Measurements from ENCODE around the gene C3. TPM values are rescaled to one million over a fixed set of nuclear protein-coding genes. Genes with fewer than 3 reads are reported as not detected.

C3 gene
- total RNA-seq, 1 donor from 2014 or later: 2,273 TPM

- DNase-seq (ENCODE audit: low read depth): no peak
Observed at GRCh38 chr19:6730941-6731670, 10.7 kb upstream of the C3 start.

- no peak for DNase-seq (ENCODE audit: low read depth)
Observed at GRCh38 chr19:6730153-6730804, 9.8 kb upstream of the C3 start.

- DNase-seq (ENCODE audit: low read depth): no peak
Observed at GRCh38 chr19:6729573-6730152, 9.2 kb upstream of the C3 start.

- no peak for DNase-seq (ENCODE audit: low read depth)
Observed at GRCh38 chr19:6728346-6728745, 7.9 kb upstream of the C3 start.

GRCh38 chr19:6725513-6726231 lies 5.2 kb upstream of the C3 start:
- DNase-seq (ENCODE audit: low read depth): peak; percentile 85

- DNase-seq (ENCODE audit: low read depth): no peak
Observed at GRCh38 chr19:6724631-6725492, 4.4 kb upstream of the C3 start.

GRCh38 chr19:6723738-6724137 lies 3.3 kb upstream of the C3 start:
- DNase-seq (ENCODE audit: low read depth): peak; percentile 49

- DNase-seq (ENCODE audit: low read depth): peak; percentile 85
Observed at GRCh38 chr19:6723108-6723618, 2.7 kb upstream of the C3 start.

GRCh38 chr19:6721773-6722172 lies 1.3 kb upstream of the C3 start:
- peak; percentile 71 for DNase-seq (ENCODE audit: low read depth)

GRCh38 chr19:6721138-6721474 lies 656 bp upstream of the C3 start:
- no peak for DNase-seq (ENCODE audit: low read depth)

- no peak for DNase-seq (ENCODE audit: low read depth)
Observed at GRCh38 chr19:6719992-6720368, 470 bp downstream of the C3 start.

GRCh38 chr19:6719540-6719861 lies 949 bp downstream of the C3 start:
- no peak for DNase-seq (ENCODE audit: low read depth)

- DNase-seq (ENCODE audit: low read depth): peak; percentile 21
Observed at GRCh38 chr19:6718741-6719539, 1.5 kb downstream of the C3 start.

- DNase-seq (ENCODE audit: low read depth): no peak
Observed at GRCh38 chr19:6718111-6718740, 2.2 kb downstream of the C3 start.

GRCh38 chr19:6717441-6717971 lies 2.9 kb downstream of the C3 start:
- no peak for DNase-seq (ENCODE audit: low read depth)

- DNase-seq (ENCODE audit: low read depth): no peak
Observed at GRCh38 chr19:6717036-6717435, 3.4 kb downstream of the C3 start.

GRCh38 chr19:6716610-6716970 lies 3.9 kb downstream of the C3 start:
- DNase-seq (ENCODE audit: low read depth): no peak

GRCh38 chr19:6714749-6715555 lies 5.5 kb downstream of the C3 start:
- no peak for DNase-seq (ENCODE audit: low read depth)
